SK-N-SH treated with all-trans-retinoic acid at 6 μM for 48 hours (cell line): ENCODE data around the gene LOC128125822.

Source experiments
- ARNTL ChIP-seq: fragments of 450-650 bp; formaldehyde crosslinking; IDR thresholded peaks from 2 replicates; pipeline ENCODE4 v1.5.0; 2020; ENCODE audit warnings: low read depth, mild to moderate bottlenecking, moderate library complexity, borderline replicate concordance
- CREB5 ChIP-seq: fragments of 250-450 bp; sonication (Bioruptor Pico); IDR thresholded peaks from 2 replicates; pipeline ENCODE4 v1.5.1; 2020; ENCODE audit warnings: low read depth, mild to moderate bottlenecking, moderate library complexity
- SNAI2 ChIP-seq: fragments of 250-450 bp; sonication (Bioruptor Pico); IDR thresholded peaks from 2 replicates; pipeline ENCODE4 v1.5.0; 2020; ENCODE audit warnings: mild to moderate bottlenecking, moderate library complexity
- ZFP30 ChIP-seq: fragments of 450-650 bp; formaldehyde crosslinking; IDR thresholded peaks from 2 replicates; pipeline ENCODE4 v1.5.0; 2022; ENCODE audit warnings: mild to moderate bottlenecking, moderate library complexity

DNA sequence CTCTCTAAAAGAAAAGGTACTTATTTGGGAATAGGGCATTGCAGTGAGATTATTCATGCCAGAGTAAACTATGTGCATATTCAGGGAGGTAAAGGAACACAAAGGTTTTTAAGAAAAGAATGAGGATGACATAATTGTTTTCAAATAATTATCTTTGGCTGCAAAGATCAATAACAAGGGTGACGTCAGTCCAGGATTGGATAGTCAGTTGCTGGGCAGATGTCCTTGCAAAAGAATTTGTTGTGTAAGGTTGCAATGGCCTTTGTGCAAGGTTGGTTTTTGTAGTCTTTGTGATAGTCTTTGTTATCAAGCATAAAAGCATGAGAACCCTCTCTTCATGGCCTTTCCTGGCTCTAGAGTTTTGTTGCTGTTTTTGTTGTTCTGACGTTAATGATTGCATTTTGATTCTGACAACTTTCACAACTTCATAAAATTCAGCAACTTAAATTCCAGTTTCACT is 17.7 kb downstream of the LOC128125822 start:
- TF ChIP-seq SNAI2 (CRISPR knock-in tag): no peak
- TF ChIP-seq ZFP30 (CRISPR knock-in tag): no peak
- no peak for TF ChIP-seq CREB5 (CRISPR knock-in tag)
- TF ChIP-seq ARNTL: no peak
